HUES64 (cell line): ENCODE data around the gene FUZ.
"Not testable (repeated sequence)": the region's sequence is repeated elsewhere in the genome, so short reads cannot be mapped to it uniquely, and the experiment has no call there.

ENCODE experiments used
- H3K27ac ChIP-seq: 2 replicates; pipeline ENCODE4 v1.7.0; 2013; ENCODE audit warnings: low read depth, low read length, inconsistent platforms
- H3K27me3 ChIP-seq: 2 replicates; pipeline ENCODE4 v1.6.1; 2013; ENCODE audit warnings: mild to moderate bottlenecking, low read length; ENCODE audit not compliant: insufficient read depth
- H3K36me3 ChIP-seq: 2 replicates; pipeline ENCODE4 v1.6.1; 2013; ENCODE audit warnings: mild to moderate bottlenecking, low read length; ENCODE audit not compliant: insufficient read depth
- H3K4me1 ChIP-seq: 2 replicates; pipeline ENCODE4 v1.6.1; 2013; ENCODE audit warnings: mild to moderate bottlenecking, low read length, moderate library complexity; ENCODE audit not compliant: insufficient read depth
- H3K4me3 ChIP-seq: 2 replicates; pipeline ENCODE4 v1.5.1; 2013; ENCODE audit warnings: mild to moderate bottlenecking, low read length, moderate library complexity
- H3K9ac ChIP-seq: 2 replicates; pipeline ENCODE4 v1.6.1; 2013; ENCODE audit warnings: mild to moderate bottlenecking, low read depth, low read length
- H3K9me3 ChIP-seq: 2 replicates; pipeline ENCODE4 v1.6.1; 2013; ENCODE audit warnings: low read depth, low read length; ENCODE audit not compliant: insufficient read depth
- WGBS: fragments of 150-250, 120-280 bp; methylation state at CpG from one replicate; pipeline ENCODE4 v1.1.7; 2013; ENCODE audit warnings: missing lambda C conversion rate; 5-methylcytosine and 5-hydroxymethylcytosine counted together

The FUZ gene

GRCh38 chr19:49829200-49829599 is 16.1 kb upstream of the FUZ start:
- Histone ChIP-seq H3K9me3 (no peaks in the 10 kb centered on the region), H3K27ac (no peak overlapping the region), H3K4me1 (no peaks in the 10 kb centered on the region), H3K27me3 (no peaks in the 10 kb centered on the region), H3K4me3 (no peak overlapping the region), H3K36me3 (peaks cover 32% of the 10 kb centered on the region), H3K9ac (no peak overlapping the region)
- WGBS, result 91% methylated on average over 8 of the region's 8 CpGs

- no peak overlapping the region for H3K4me3 ChIP-seq
- no peaks in the 10 kb centered on the region for H3K4me1 ChIP-seq
- peaks cover 27% of the 10 kb centered on the region for H3K36me3 ChIP-seq
Measured at GRCh38 chr19:49827034-49827433, 13.9 kb upstream of the FUZ start.

GRCh38 chr19:49824662-49825061 is 11.6 kb upstream of the FUZ start:
- no peak overlapping the region for H3K4me3 ChIP-seq
- no peak overlapping the region for H3K27ac ChIP-seq
- no peak overlapping the region for H3K9ac ChIP-seq
- WGBS, result 90% methylated on average over 6 of the region's 6 CpGs
- no peaks in the 10 kb centered on the region for H3K4me1 ChIP-seq
- H3K9me3 ChIP-seq, result no peaks in the 10 kb centered on the region
- peaks cover 25% of the 10 kb centered on the region for H3K36me3 ChIP-seq
- H3K27me3 ChIP-seq, result no peaks in the 10 kb centered on the region

More at GRCh38 chr19:49827034-49827433, 13.9 kb upstream of the FUZ start:
- H3K27me3 ChIP-seq, result no peaks in the 10 kb centered on the region
- no peak overlapping the region for H3K9ac ChIP-seq
- H3K9me3 ChIP-seq, result no peaks in the 10 kb centered on the region
- WGBS, result 95% methylated on average over 14 of the region's 14 CpGs
- H3K27ac ChIP-seq, result no peak overlapping the region

GRCh38 chr19:49823472-49823871 is 10.4 kb upstream of the FUZ start:
- 86% methylated on average over 12 of the region's 12 CpGs for WGBS
- no peak overlapping the region for H3K9ac ChIP-seq
- no peaks in the 10 kb centered on the region for H3K27me3 ChIP-seq
- no peaks in the 10 kb centered on the region for H3K9me3 ChIP-seq
- H3K27ac ChIP-seq, result no peak overlapping the region
- no peak overlapping the region for H3K4me3 ChIP-seq
- H3K36me3 ChIP-seq, result peaks cover 25% of the 10 kb centered on the region
- H3K4me1 ChIP-seq, result no peaks in the 10 kb centered on the region; the same call in 1 of the 2 replicates

- no peak overlapping the region for H3K27ac ChIP-seq
- H3K4me3 ChIP-seq, result no peak overlapping the region
- 87% methylated on average over 10 of the region's 10 CpGs for WGBS
- H3K36me3 ChIP-seq, result peaks cover 25% of the 10 kb centered on the region
- no peaks in the 10 kb centered on the region; the same call in 1 of the 2 replicates for H3K4me1 ChIP-seq
- H3K9me3 ChIP-seq, result no peaks in the 10 kb centered on the region
- no peaks in the 10 kb centered on the region for H3K27me3 ChIP-seq
- H3K9ac ChIP-seq, result no peak overlapping the region
Measured at GRCh38 chr19:49820125-49820524, 7.0 kb upstream of the FUZ start.

GRCh38 chr19:49819452-49820115 is 6.5 kb upstream of the FUZ start:
- peaks cover 25% of the 10 kb centered on the region for H3K36me3 ChIP-seq
- H3K9ac ChIP-seq, result 0 out of 2 replicates have a peak overlapping the region, but pooled peaks have one; percentile 96
- not testable (repeated sequence) for H3K27me3 ChIP-seq, H3K9me3 ChIP-seq, H3K4me1 ChIP-seq, H3K27ac ChIP-seq
- H3K4me3 ChIP-seq, result peak overlapping the region; percentile 99
- WGBS, result 88% methylated on average over 6 of the region's 7 CpGs

- Histone ChIP-seq H3K36me3 (peaks cover 23% of the 10 kb centered on the region), H3K27ac (peak overlapping the region; percentile 94; the same call in 1 of the 2 replicates), H3K4me1 (peaks cover 3% of the 10 kb centered on the region; the same call in 1 of the 2 replicates), H3K9ac (peak overlapping the region; percentile 96), H3K4me3 (peak overlapping the region; percentile 99), H3K27me3 (no peaks in the 10 kb centered on the region), H3K9me3 (no peaks in the 10 kb centered on the region)
- WGBS, result 46% methylated on average over 16 of the region's 16 CpGs
Measured at GRCh38 chr19:49818649-49819370, 5.7 kb upstream of the FUZ start.

- WGBS, result under 1% methylated on average over 57 of the region's 57 CpGs
- peak within 1 kb of the TSS; percentile 94 for H3K27ac ChIP-seq
- H3K27me3 ChIP-seq, result no peaks in the 10 kb centered on the region
- peaks cover 4% of the 10 kb centered on the region; the same call in 1 of the 2 replicates for H3K4me1 ChIP-seq
- H3K4me3 ChIP-seq, result peak within 1 kb of the TSS; percentile 99
- peaks cover 16% of the 10 kb centered on the region for H3K36me3 ChIP-seq
- H3K9ac ChIP-seq, result peak within 1 kb of the TSS; percentile 96
- H3K9me3 ChIP-seq, result no peaks in the 10 kb centered on the region
Measured at GRCh38 chr19:49817964-49818648, 5.0 kb upstream of the FUZ start, which contains the start of gene MED25. Gene MED25, plus strand, starts transcription at chr19:49818289. Its CDS starts 53 bp downstream, at chr19:49818342.

- peaks cover 11% of the 10 kb centered on the region for H3K36me3 ChIP-seq
- no peaks in the 10 kb centered on the region for H3K9me3 ChIP-seq
- H3K4me3 ChIP-seq, result no peak overlapping the region
- peaks cover 4% of the 10 kb centered on the region; the same call in 1 of the 2 replicates for H3K4me1 ChIP-seq
- WGBS, result 89% methylated on average over 14 of the region's 14 CpGs
- H3K27me3 ChIP-seq, result no peaks in the 10 kb centered on the region
- no peak overlapping the region for H3K9ac ChIP-seq
- no peak overlapping the region for H3K27ac ChIP-seq
Measured at GRCh38 chr19:49816590-49816989, 3.5 kb upstream of the FUZ start.

GRCh38 chr19:49814010-49814409 is 918 bp upstream of the FUZ start:
- H3K27me3 ChIP-seq, result no peaks in the 10 kb centered on the region
- H3K9me3 ChIP-seq, result no peaks in the 10 kb centered on the region
- no peaks in the 10 kb centered on the region for H3K36me3 ChIP-seq
- no peak overlapping the region for H3K27ac ChIP-seq
- peak overlapping the region; percentile 19; the same call in 1 of the 2 replicates for H3K4me3 ChIP-seq
- H3K4me1 ChIP-seq, result peaks cover 11% of the 10 kb centered on the region
- peak overlapping the region; percentile 43 for H3K9ac ChIP-seq
- 67% methylated on average over 1 of the region's 1 CpG for WGBS
